Activated naive CD4-positive, alpha-beta T cell treated with Interleukin-2 at 50 U/mL for 16 hours (primary cell): ENCODE results near the gene DNAJC19.

Experiments used
- DNase-seq: peaks from one replicate; pipeline ENCODE4 v3.0.0-alpha.2; 2020

Gene DNAJC19

GRCh38 chr3:180959691-180960090, 29.8 kb downstream of the DNAJC19 start:
- no peak for DNase-seq

- no peak for DNase-seq
Measured at GRCh38 chr3:180947761-180948390, 41.7 kb downstream of the DNAJC19 start.

DNA sequence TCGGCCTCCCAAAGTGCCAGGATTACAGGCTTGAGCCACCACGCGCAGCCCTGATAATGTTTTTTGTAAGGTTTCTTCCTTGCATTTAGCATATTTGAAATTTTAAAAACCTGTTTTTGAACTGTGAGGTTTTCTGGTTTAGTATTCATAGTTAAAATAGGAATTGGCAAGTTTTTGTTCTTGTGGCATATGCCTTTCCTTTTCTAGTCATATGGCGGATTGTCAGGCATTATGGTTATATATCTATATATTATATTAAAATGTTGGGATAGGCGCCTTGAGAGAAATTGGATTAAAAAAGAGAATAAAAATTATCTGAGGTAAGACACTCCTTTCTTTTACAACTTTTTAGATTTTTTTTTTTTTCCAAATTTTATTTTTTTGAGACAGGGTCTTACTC, 48.7 kb downstream of the DNAJC19 start:
- no peak for DNase-seq

DNA sequence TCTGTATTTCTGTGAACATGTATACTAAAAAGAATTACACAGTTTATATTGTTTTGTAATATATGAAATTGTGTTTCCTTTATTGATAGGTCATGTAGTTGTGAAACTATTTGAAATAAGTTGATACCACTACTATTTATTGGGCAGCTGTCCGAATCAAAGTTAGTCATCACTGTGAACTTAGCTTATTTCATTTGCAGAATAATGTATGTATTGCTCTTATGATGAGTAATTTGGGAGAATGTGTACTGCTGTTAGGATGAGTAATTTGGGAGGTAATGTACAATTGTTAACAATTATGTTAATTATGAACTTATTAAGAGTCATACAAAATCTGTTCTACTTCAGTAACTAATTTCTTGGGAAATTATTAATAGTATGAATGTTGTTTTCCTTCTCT, 54.9 kb downstream of the DNAJC19 start:
- DNase-seq, result no peak
